ACC112 (cell line): ENCODE results near the gene UBE2D1.
"Not testable (repeated sequence)": the region's sequence is repeated elsewhere in the genome, so short reads cannot be mapped to it uniquely, and the experiment has no call there.

Source experiments
- H2AFZ ChIP-seq: fragments of 200-600 bp; sonication (generic); one replicate; pipeline ENCODE4 v1.6.0; 2017; ENCODE audit warnings: antibody characterized with exemption, low read length; ENCODE audit not compliant: unreplicated experiment
- H3K27ac ChIP-seq: fragments of 200-600 bp; sonication (generic); 2 replicates; pipeline ENCODE4 v1.5.1; 2014; ENCODE audit warnings: low read depth, mild to moderate bottlenecking, antibody characterized with exemption, low read length, moderate library complexity
- H3K27me3 ChIP-seq: fragments of 200-600 bp; sonication (generic); 2 replicates; pipeline ENCODE4 v1.6.1; 2014; ENCODE audit warnings: mild to moderate bottlenecking, antibody characterized with exemption, low read length, moderate library complexity, mixed read lengths; ENCODE audit not compliant: insufficient read depth
- H3K36me3 ChIP-seq: fragments of 200-600 bp; sonication (generic); 2 replicates; pipeline ENCODE4 v1.6.1; 2016; ENCODE audit warnings: mild to moderate bottlenecking, antibody characterized with exemption, low read length, moderate library complexity, mixed read lengths; ENCODE audit not compliant: insufficient read depth
- H3K4me1 ChIP-seq: fragments of 200-600 bp; sonication (generic); one replicate; pipeline ENCODE4 v1.6.1; 2016; ENCODE audit warnings: low read length, mixed read lengths; ENCODE audit not compliant: insufficient read depth, unreplicated experiment, control insufficient read depth
- H3K4me3 ChIP-seq: fragments of 200-600 bp; sonication (generic); 2 replicates; pipeline ENCODE4 v1.5.1; 2014; ENCODE audit warnings: mild to moderate bottlenecking, low read depth, low read length
- H3K79me2 ChIP-seq: fragments of 200-600 bp; sonication (generic); one replicate; pipeline ENCODE4 v1.6.0; 2016; ENCODE audit warnings: low read length; ENCODE audit not compliant: control insufficient read depth, unreplicated experiment, insufficient read depth

Gene UBE2D1

GRCh38 chr10:58399410-58399809, 64.6 kb downstream of the UBE2D1 start:
- Histone ChIP-seq H2AFZ (no peak overlapping the region), H3K4me3 (no peak overlapping the region), H3K4me1 (peaks cover 21% of the 10 kb centered on the region), H3K36me3 (peaks cover 4% of the 10 kb centered on the region; the same call in 1 of the 2 replicates), H3K27ac (peak overlapping the region; percentile 58), H3K79me2 (no peaks in the 10 kb centered on the region), H3K27me3 (no peaks in the 10 kb centered on the region)

DNA sequence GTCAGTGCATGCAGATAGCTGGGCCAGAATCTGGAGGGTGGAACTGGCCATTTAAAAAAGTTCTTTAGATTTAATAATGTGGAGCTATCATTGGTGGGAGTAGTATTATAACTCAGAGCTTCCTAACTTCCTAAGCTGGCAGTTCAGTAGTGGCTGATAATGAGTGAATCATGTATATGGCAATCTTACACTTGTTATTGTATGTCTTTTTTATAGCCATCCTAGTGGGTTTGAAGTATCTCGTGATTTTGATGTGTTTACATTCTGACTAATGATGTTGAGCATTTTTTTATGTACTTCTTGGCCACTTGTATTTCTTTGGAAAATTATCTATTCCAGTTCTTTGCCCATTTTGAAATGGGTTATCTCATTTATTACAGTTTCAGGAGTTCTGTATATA, 65.8 kb downstream of the UBE2D1 start:
- peaks cover 21% of the 10 kb centered on the region for H3K4me1 ChIP-seq
- no peak overlapping the region for H3K27ac ChIP-seq
- H2AFZ ChIP-seq: no peak overlapping the region
- no peak overlapping the region for H3K4me3 ChIP-seq
- H3K36me3 ChIP-seq: 0 out of 2 replicates have a peak, but pooled peaks cover 4% of the 10 kb centered on the region
- H3K27me3 ChIP-seq: no peaks in the 10 kb centered on the region
- no peaks in the 10 kb centered on the region for H3K79me2 ChIP-seq

DNA sequence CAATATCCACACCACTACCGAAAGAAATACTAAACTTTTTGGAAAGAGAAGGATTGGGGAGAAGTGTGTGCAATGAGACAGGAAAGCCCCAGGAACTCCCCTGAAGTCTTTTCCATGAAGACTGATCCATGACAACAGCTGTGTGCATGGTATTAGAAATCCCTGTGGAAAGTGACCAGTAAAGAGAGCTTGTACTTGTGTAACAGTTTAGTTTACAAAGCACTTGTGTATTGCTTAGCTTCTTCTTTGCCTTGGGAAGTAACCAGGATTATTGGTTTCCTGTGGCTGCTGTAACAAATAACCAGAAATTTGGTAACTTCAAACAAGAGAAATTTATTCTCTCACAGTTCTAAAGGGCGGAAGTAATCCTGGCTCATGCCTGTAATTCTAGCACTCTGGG, 69.2 kb downstream of the UBE2D1 start:
- no peaks in the 10 kb centered on the region for H3K27me3 ChIP-seq
- no peak overlapping the region for H2AFZ ChIP-seq
- no peak overlapping the region for H3K27ac ChIP-seq
- peaks cover 17% of the 10 kb centered on the region for H3K4me1 ChIP-seq
- no peaks in the 10 kb centered on the region for H3K79me2 ChIP-seq
- H3K4me3 ChIP-seq: no peak overlapping the region
- no peaks in the 10 kb centered on the region for H3K36me3 ChIP-seq

GRCh38 chr10:58409956-58410610, 75.3 kb downstream of the UBE2D1 start:
- no peak overlapping the region for H3K27ac ChIP-seq
- peaks cover 6% of the 10 kb centered on the region for H3K4me1 ChIP-seq
- H3K79me2 ChIP-seq: no peaks in the 10 kb centered on the region
- no peak overlapping the region for H2AFZ ChIP-seq
- no peak overlapping the region for H3K4me3 ChIP-seq
- H3K27me3 ChIP-seq: no peaks in the 10 kb centered on the region
- H3K36me3 ChIP-seq: no peaks in the 10 kb centered on the region

DNA sequence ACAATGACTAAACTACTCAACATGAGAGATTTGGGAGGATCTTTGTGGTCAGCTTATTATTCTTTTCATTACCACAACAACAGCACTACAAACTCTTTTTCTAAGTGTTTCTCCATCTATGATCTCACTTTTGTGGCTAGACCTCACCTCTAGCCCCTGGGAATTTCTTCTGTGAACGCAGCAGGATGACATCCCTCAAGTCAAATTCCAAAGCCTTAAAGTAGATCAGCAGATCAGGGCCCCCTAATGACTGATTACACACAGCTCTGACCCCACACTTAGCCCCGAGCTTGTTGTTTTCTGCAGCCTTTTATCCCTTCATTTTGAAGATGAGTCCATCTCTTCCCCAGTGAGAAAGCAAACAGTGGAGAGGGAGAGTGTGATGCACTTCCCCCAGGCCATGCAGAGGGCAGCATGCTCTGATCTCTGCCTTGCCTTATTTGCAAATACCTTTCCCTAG, 77.7 kb downstream of the UBE2D1 start:
- H3K27me3 ChIP-seq: no peaks in the 10 kb centered on the region

DNA sequence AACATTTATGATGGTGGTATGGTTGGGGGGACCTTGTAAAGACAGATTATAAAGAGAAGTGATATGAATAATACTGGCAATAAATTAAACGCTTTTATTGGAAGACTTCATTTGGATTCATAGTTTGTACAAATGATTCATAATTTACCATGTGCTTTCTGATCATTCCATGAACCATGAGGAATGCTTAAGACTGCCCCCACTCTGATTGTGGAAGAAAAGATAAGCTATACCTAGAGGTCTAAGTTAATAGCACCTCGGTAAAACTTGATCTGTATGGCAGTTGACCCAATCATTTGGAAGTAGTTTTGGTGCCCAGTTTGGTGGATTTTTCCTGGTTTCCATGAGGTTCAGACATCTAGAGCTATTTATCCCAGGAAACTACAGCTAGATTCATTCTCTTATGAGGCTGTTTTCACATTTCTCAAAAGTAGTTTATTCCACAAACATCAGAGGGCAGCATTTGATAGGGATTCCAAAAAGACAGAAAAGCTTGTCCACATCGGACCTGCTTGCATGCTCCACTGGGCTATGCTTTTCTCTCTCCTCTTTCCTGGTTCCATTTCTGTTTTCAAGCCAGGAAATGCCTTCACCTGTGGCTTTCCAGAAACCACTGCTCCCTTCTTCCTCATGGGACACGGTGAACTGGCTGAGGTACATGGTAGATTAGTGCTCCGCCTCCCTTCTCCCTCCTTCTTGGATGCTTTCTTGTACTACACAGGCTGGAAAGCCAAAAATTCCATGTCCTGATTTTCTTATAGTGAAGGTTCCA, 79.7 kb downstream of the UBE2D1 start:
- Histone ChIP-seq H2AFZ (peak overlapping the region; percentile 41), H3K79me2 (no peaks in the 10 kb centered on the region), H3K4me1 (peaks cover 6% of the 10 kb centered on the region), H3K27me3 (no peaks in the 10 kb centered on the region), H3K36me3 (no peaks in the 10 kb centered on the region), H3K4me3 (peak overlapping the region; percentile 35), H3K27ac (no peak overlapping the region)

More for the DNA sequence above, 77.7 kb downstream of the UBE2D1 start:
- no peaks in the 10 kb centered on the region for H3K79me2 ChIP-seq
- H3K36me3 ChIP-seq: no peaks in the 10 kb centered on the region
- H3K4me1 ChIP-seq: peaks cover 6% of the 10 kb centered on the region
- H2AFZ ChIP-seq: no peak overlapping the region
- no peak overlapping the region for H3K4me3 ChIP-seq
- H3K27ac ChIP-seq: no peak overlapping the region

- no peak overlapping the region for H3K27ac ChIP-seq
- no peaks in the 10 kb centered on the region for H3K27me3 ChIP-seq
Measured at GRCh38 chr10:58415757-58416156, 81.0 kb downstream of the UBE2D1 start.

DNA sequence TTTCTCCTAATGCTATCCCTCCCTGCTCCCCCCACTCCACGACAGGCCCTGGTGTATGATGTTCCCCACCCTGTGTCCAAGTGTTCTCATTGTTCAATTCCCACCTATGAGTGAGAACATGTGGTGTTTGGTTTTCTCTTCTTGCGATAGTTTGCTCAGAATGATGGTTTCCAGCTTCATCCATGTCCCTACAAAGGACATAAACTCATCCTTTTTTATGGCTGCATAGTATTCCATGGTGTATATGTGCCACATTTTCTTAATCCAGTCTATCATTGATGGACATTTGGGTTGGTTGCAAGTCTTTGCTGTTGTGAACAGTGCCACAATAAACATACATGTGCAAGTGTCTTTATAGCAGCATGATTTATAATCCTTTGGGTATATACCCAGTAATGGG, 83.1 kb downstream of the UBE2D1 start:
- H3K36me3 ChIP-seq, H3K27ac ChIP-seq, H3K4me3 ChIP-seq, H3K79me2 ChIP-seq, H3K27me3 ChIP-seq, H2AFZ ChIP-seq, H3K4me1 ChIP-seq: not testable (repeated sequence)

More at GRCh38 chr10:58415757-58416156, 81.0 kb downstream of the UBE2D1 start:
- H3K79me2 ChIP-seq: no peaks in the 10 kb centered on the region
- H3K4me1 ChIP-seq: peaks cover 6% of the 10 kb centered on the region
- no peak overlapping the region for H2AFZ ChIP-seq
- no peaks in the 10 kb centered on the region for H3K36me3 ChIP-seq
- no peak overlapping the region for H3K4me3 ChIP-seq
